K562 (cell line): ENCODE measurements around the gene SDK1. TPM values are rescaled to one million over a fixed set of nuclear protein-coding genes. Genes with fewer than 3 reads are reported as not detected.

Source experiments
- ATAC-seq: fragments of 200-7000 bp; cut with Tn5 transposase; 3 replicates; pipeline ENCODE4 v1.9.1; 2020; ENCODE audit warnings: moderate library complexity
- BruUV-seq: library from RNA; stranded (reverse); fragments of 400-500 nt; replicated peaks from 2 replicates; lab custom pipeline; 2021; lab: Mats Ljungman, UMichigan
- CTCF ChIA-PET: fragments of 300-600 bp; formaldehyde crosslinking; extraction: SDS; loops from one replicate; lab custom pipeline; 2021; ENCODE audit warnings: low intra/inter-chr PET ratio; lab: Yijun Ruan, JAX
- POLR2A ChIA-PET: fragments of 300-600, 350-650 bp; sonication (Branson Sonifier 250); formaldehyde crosslinking; extraction: SDS; loops from one replicate; lab custom pipeline; 2021; ENCODE audit warnings: antibody characterized with exemption, inconsistent platforms; lab: Yijun Ruan, JAX
- DNase-seq, 4 experiments: peaks; one replicate each; pipeline versions ENCODE4 v3.0.0 to v3.0.0-alpha.2; 2011 to 2018; ENCODE audit warnings: low spot score in 3 of 4, mixed read lengths in 3 of 4; ENCODE audit errors: extremely low read depth in 1 of 4
- FAIRE-seq: peaks from 2 replicates; lab custom pipeline; 2011; peaks lifted over from hg19 to GRCh38; lab: Jason Lieb, UNC
- H2AFZ ChIP-seq: 2 replicates; pipeline ENCODE4 v1.6.0; 2011; ENCODE audit warnings: low read depth, low read length, control low read depth, inconsistent platforms
- H3K27ac ChIP-seq: fragments of 200-600 bp; 3 replicates; pipeline ENCODE4 v1.8.0; 2011; ENCODE audit warnings: low read depth, mild to moderate bottlenecking, control low read depth, inconsistent platforms, low read length, moderate library complexity, mixed read lengths; ENCODE audit errors: extremely low read depth
- H3K27me3 ChIP-seq, 2 experiments: fragments of 300-600 bp in 1 of 2; 2 replicates in 1 of 2; 3 replicates in 1 of 2; pipeline versions ENCODE4 v1.6.0 to v1.8.0; 2011; ENCODE audit warnings: inconsistent platforms in 2 of 2, low read length in 2 of 2, mild to moderate bottlenecking in 1 of 2, mixed read lengths in 1 of 2, moderate library complexity in 1 of 2; ENCODE audit not compliant: control insufficient read depth in 2 of 2, insufficient read depth in 2 of 2
- H3K36me3 ChIP-seq: fragments of 300-600 bp; 3 replicates; pipeline ENCODE4 v1.8.0; 2011; ENCODE audit warnings: mild to moderate bottlenecking, low read length, inconsistent platforms; ENCODE audit not compliant: control insufficient read depth, insufficient read depth
- H3K4me1 ChIP-seq, 2 experiments: fragments of 200-600 bp in 1 of 2; replicated peaks in 1 of 2; 2 replicates in 1 of 2; 3 replicates in 1 of 2; pipeline versions ENCODE4 v1.5.1 to v1.8.0; 2011; ENCODE audit warnings: inconsistent platforms in 2 of 2, low read length in 2 of 2, mild to moderate bottlenecking in 1 of 2, mixed read lengths in 1 of 2, moderate library complexity in 1 of 2; ENCODE audit not compliant: control insufficient read depth in 2 of 2, insufficient read depth in 2 of 2
- H3K4me2 ChIP-seq: 2 replicates; pipeline ENCODE4 v1.6.1; 2011; ENCODE audit warnings: low read length, control low read depth, inconsistent platforms, mixed read lengths; ENCODE audit not compliant: insufficient read depth
- H3K4me3 ChIP-seq: fragments of 200-600 bp; sonication (generic), shearing (Covaris generic); 2 replicates; pipeline ENCODE4 v1.5.1; 2016; ENCODE audit warnings: control low read depth, inconsistent platforms
- H3K79me2 ChIP-seq: fragments of 200-600 bp; 3 replicates; pipeline ENCODE4 v1.8.0; 2011; ENCODE audit warnings: low read length, inconsistent platforms; ENCODE audit not compliant: control insufficient read depth, insufficient read depth
- H3K9ac ChIP-seq, 2 experiments: 2 replicates each; pipeline versions ENCODE4 v1.6.0 to v1.6.1; 2011; ENCODE audit warnings: low read depth in 2 of 2, low read length in 2 of 2, control low read depth in 1 of 2, inconsistent platforms in 1 of 2, mild to moderate bottlenecking in 1 of 2, mixed read lengths in 1 of 2; ENCODE audit not compliant: insufficient read depth in 1 of 2
- H3K9me1 ChIP-seq: one replicate; pipeline ENCODE4 v1.6.0; 2011; ENCODE audit warnings: inconsistent platforms, mild to moderate bottlenecking, low read length, moderate library complexity; ENCODE audit not compliant: control insufficient read depth, insufficient read depth
- H3K9me3 ChIP-seq: replicated peaks from 2 replicates; pipeline ENCODE4 v1.5.1; 2011; ENCODE audit warnings: low read depth, low read length, inconsistent platforms; ENCODE audit not compliant: control insufficient read depth, insufficient read depth
- H4K20me1 ChIP-seq: replicated peaks from 2 replicates; pipeline ENCODE4 v1.6.1; 2011; ENCODE audit warnings: low read length, inconsistent platforms, mixed read lengths; ENCODE audit not compliant: control insufficient read depth, insufficient read depth
- GABPB1 ChIP-seq: sonication (generic); formaldehyde crosslinking; IDR thresholded peaks from 2 replicates; pipeline ENCODE4 v1.8.0; 2022; ENCODE audit warnings: mild to moderate bottlenecking, missing genetic modification reagents
- GABPB2 ChIP-seq: fragments of 250-450 bp; sonication (Bioruptor Pico); conservative IDR thresholded peaks from 2 replicates; pipeline ENCODE4 v1.5.1; 2021; ENCODE audit warnings: mild to moderate bottlenecking
- NR0B1 ChIP-seq: fragments of 450-650 bp; IDR thresholded peaks from one replicate; pipeline ENCODE4 v1.6.1; 2018; ENCODE audit warnings: mild to moderate bottlenecking, moderate library complexity; ENCODE audit not compliant: partially characterized antibody
- PHB2 ChIP-seq: fragments of 450-650 bp; IDR thresholded peaks from 2 replicates; pipeline ENCODE4 v1.6.1; 2017; ENCODE audit warnings: low read depth
- PHTF2 ChIP-seq: fragments of 250-450 bp; sonication (Bioruptor Pico); IDR thresholded peaks from 2 replicates; pipeline ENCODE4 v1.5.0; 2021; ENCODE audit warnings: mild to moderate bottlenecking
- PRPF4 ChIP-seq: fragments of 200-400 bp; formaldehyde crosslinking; IDR thresholded peaks from one replicate; pipeline ENCODE4 v1.6.1; 2017; ENCODE audit warnings: low read length, low read depth, mild to moderate bottlenecking; ENCODE audit not compliant: insufficient read depth, poor library complexity, severe bottlenecking
- RBM15 ChIP-seq: fragments of 200-400 bp; formaldehyde crosslinking; IDR thresholded peaks from 2 replicates; pipeline ENCODE4 v1.6.1; 2018; ENCODE audit warnings: mild to moderate bottlenecking, low read length, moderate library complexity; ENCODE audit not compliant: insufficient read depth
- RBM22 ChIP-seq: fragments of 200-400 bp; formaldehyde crosslinking; IDR thresholded peaks from 2 replicates; pipeline ENCODE4 v1.6.1; 2018; ENCODE audit warnings: low read length, low read depth; ENCODE audit not compliant: poor library complexity, severe bottlenecking
- RFX1 ChIP-seq: fragments of 450-650 bp; IDR thresholded peaks from 2 replicates; pipeline ENCODE4 v1.6.1; 2016; ENCODE audit warnings: mild to moderate bottlenecking, moderate library complexity
- SOX6 ChIP-seq: fragments of 450-650 bp; IDR thresholded peaks from 2 replicates; pipeline ENCODE4 v1.6.1; 2014; ENCODE audit warnings: mild to moderate bottlenecking
- TAL1 ChIP-seq: fragments of 450-650 bp; IDR thresholded peaks from 2 replicates; pipeline ENCODE4 v1.6.1; 2016; ENCODE audit warnings: mild to moderate bottlenecking
- THRAP3 ChIP-seq: fragments of 450-650 bp; IDR thresholded peaks from 2 replicates; pipeline ENCODE4 v1.6.1; 2016; ENCODE audit warnings: mild to moderate bottlenecking, inconsistent platforms, borderline replicate concordance
- WGBS: fragments of 100-300 bp; shearing (Covaris generic); methylation state at CpG from one replicate; pipeline ENCODE4 v1.1.6; 2016; ENCODE audit warnings: low coverage, mixed read lengths; ENCODE audit not compliant: insufficient coverage; ENCODE audit errors: missing lambda C conversion rate; 5-methylcytosine and 5-hydroxymethylcytosine counted together
- in situ Hi-C: fragments of 300-500 bp; cut with MboI; formaldehyde crosslinking; loops from 4 replicates; pipeline ENCODE4 v1.15.0; 2018; ENCODE audit warnings: inconsistent platforms, mixed read lengths
- intact Hi-C: fragments of 100-400 bp; cut with micrococcal nuclease; formaldehyde crosslinking; loops from 2 replicates; pipeline ENCODE4 v1.14.2; 2022
- polyA plus RNA-seq, 8 experiments: library from polyadenylated mRNA; depleted of rRNA in 4 of 8; stranded (reverse) in 5 of 8; unstranded in 3 of 8; fragments of >200 nt; fragmentation: Nextera tagmentation in 2 of 8; fragmentation: Illumina TruSeq in 1 of 8; extraction: Ambion mirVana in 2 of 8; extraction: Trizol in 1 of 8; gene quantifications; 2 replicates each; pipeline versions ENCODE4 v1.2.1 to v1.2.3, GENCODE V29; 2011 to 2014; ENCODE audit warnings: inconsistent platforms in 1 of 8, missing spikeins in 1 of 8
- total RNA-seq, 7 experiments: library from RNA; depleted of rRNA in 6 of 7; stranded (reverse); fragments of >200 nt in 6 of 7; fragmentation: Illumina TruSeq in 2 of 7; extraction: Trizol in 2 of 7; gene quantifications; 2 replicates each; pipeline versions ENCODE4 v1.2.1 to v1.2.3, GENCODE V29; 2011 to 2021; ENCODE audit warnings: low replicate concordance in 1 of 7
- TF ChIP-seq, protein P1 (sequence below): fragments of 450-650 bp; IDR thresholded peaks from 2 replicates; pipeline ENCODE4 v1.6.1; 2014; ENCODE audit warnings: low read depth, mild to moderate bottlenecking, moderate library complexity, borderline replicate concordance

Gene SDK1
- total and polyA plus RNA-seq, 9 of the 15 experiments (the other 6 are each of a cell fraction or from before 2014, with no cell fraction given) = 0.16 TPM; not detected in 8

DNA sequence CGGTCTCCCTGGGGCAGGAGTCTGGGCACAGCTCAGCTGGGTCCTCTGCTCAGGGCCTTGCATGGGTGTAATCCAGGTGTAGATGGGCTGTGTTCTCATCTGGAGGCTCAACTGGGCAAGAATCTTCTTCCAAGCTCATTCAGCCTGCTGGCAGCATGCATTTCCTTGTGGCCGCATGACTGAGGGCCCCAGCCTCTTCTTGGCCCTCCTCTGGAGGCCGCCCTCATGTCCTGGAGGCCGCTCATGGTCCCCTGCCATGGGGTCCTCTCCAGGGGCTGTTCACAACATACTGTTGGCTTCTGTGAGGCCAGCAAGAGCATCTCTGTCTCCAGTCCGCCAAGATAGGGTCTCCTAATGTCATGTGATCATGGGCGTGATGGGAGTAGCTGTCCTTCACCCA, 943.6 kb downstream of the SDK1 start:
- no peaks in the 10 kb centered on the region; the same call in 1 of the 2 replicates for H3K9me3 ChIP-seq
- in situ Hi-C loops (no loop called here), intact Hi-C loops (no loop called here)
- ChIA-PET POLR2A (no interaction called here), CTCF (no interaction called here)
- 0 out of 5 replicates have a peak, but pooled peaks cover 0 to 3% of the 10 kb centered on the region in 2 experiments for H3K4me1 ChIP-seq
- TF ChIP-seq RFX1 (no peak), PRPF4 (no peak)
- no peak for ATAC-seq
- H3K27ac ChIP-seq = no peak overlapping the region
- no peak overlapping the region for H3K9ac ChIP-seq
- DNase-seq = no peak
- under 1% methylated on average over 6 of the region's 6 CpGs for WGBS
- H3K4me2 ChIP-seq = no peak overlapping the region
- H3K36me3 ChIP-seq = no peaks in the 10 kb centered on the region
- BruUV-seq = no TSS peak
- H3K9me1 ChIP-seq = no peaks in the 10 kb centered on the region
- no peak overlapping the region for H2AFZ ChIP-seq
- peaks cover 5 to 36% of the 10 kb centered on the region in 2 experiments; a peak in 4 of 5 replicates for H3K27me3 ChIP-seq
- H4K20me1 ChIP-seq = no peaks in the 10 kb centered on the region
- H3K79me2 ChIP-seq = no peaks in the 10 kb centered on the region
- FAIRE-seq = no peak
- H3K4me3 ChIP-seq = no peak overlapping the region

DNA sequence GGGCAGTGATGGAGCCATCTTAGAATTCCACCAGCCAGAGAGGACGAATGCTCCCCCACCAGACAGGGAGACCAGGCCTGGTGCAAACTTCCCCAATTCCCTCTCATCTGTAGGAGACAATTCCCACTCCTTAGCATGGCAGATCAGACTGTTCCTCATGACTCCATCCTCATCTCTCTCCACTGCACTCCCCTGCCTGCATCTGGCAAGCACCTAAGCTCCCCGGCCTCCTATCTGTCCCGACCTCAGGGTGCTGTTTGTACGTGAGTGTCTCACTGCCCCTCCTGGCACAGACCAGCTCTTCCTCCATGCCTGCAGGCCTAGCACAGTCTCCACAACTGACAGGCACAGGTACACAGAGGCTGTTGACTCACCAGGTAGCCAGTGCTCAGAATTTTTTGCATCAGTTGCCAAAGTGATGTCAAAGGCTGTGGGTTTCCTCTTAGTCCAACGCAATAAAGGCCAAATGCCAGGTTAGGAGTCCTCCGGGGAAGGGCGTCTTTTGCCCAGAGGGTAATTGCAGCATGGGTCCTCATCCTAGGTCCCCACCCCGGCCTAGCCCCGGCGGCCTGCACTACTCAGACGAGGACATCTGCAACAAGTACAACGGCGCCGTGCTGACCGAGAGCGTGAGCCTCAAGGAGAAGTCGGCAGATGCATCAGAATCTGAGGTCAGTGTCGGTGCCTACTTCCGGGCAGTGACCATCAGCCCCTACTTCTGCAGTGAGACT, 944.2 kb downstream of the SDK1 start:
- Histone ChIP-seq H3K79me2 (no peaks in the 10 kb centered on the region), H3K27ac (no peak overlapping the region), H4K20me1 (no peaks in the 10 kb centered on the region), H3K4me3 (no peak overlapping the region), H3K36me3 (no peaks in the 10 kb centered on the region), H3K4me2 (no peak overlapping the region), H3K9me1 (no peaks in the 10 kb centered on the region), H3K9ac (no peak overlapping the region), H3K4me1 (0 out of 5 replicates have a peak, but pooled peaks cover 0 to 3% of the 10 kb centered on the region in 2 experiments), H3K9me3 (no peaks in the 10 kb centered on the region; the same call in 1 of the 2 replicates), H2AFZ (no peak overlapping the region), H3K27me3 (peaks cover 2 to 32% of the 10 kb centered on the region in 2 experiments; a peak in 3 of 5 replicates)
- in situ Hi-C loops (no loop called here), intact Hi-C loops (no loop called here)
- no peak for ATAC-seq
- no peak for FAIRE-seq
- CTCF ChIA-PET = no interaction called here
- BruUV-seq = no TSS peak
- POLR2A ChIA-PET = no interaction called here
- 0% methylated on average over 19 of the region's 19 CpGs for WGBS
- DNase-seq = no peak
- TF ChIP-seq NR0B1 (no peak), SOX6 (no peak), THRAP3 (no peak), PHTF2 (CRISPR knock-in tag) (no peak), TAL1 (no peak), GABPB1 (CRISPR knock-in tag) (no peak), RBM15 (no peak), RBM22 (no peak), PHB2 (no peak), GABPB2 (CRISPR knock-in tag) (no peak)
- TF ChIP-seq, protein P1, sequence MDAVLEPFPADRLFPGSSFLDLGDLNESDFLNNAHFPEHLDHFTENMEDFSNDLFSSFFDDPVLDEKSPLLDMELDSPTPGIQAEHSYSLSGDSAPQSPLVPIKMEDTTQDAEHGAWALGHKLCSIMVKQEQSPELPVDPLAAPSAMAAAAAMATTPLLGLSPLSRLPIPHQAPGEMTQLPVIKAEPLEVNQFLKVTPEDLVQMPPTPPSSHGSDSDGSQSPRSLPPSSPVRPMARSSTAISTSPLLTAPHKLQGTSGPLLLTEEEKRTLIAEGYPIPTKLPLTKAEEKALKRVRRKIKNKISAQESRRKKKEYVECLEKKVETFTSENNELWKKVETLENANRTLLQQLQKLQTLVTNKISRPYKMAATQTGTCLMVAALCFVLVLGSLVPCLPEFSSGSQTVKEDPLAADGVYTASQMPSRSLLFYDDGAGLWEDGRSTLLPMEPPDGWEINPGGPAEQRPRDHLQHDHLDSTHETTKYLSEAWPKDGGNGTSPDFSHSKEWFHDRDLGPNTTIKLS = no peak
